CD4-positive, alpha-beta memory T cell (primary cell): ENCODE data around the gene MCMBP. TPM values are rescaled to one million over a fixed set of nuclear protein-coding genes. Genes with fewer than 3 reads are reported as not detected.

Source experiments
- CTCF ChIA-PET: fragments of 350-600 bp; sonication (Branson Sonifier 250); formaldehyde crosslinking; loops from one replicate; lab custom pipeline; 2021; ENCODE audit warnings: inconsistent platforms; ENCODE audit not compliant: partially characterized antibody; lab: Charles Lee
- POLR2A ChIA-PET: fragments of 350-600 bp; sonication (Branson Sonifier 250); formaldehyde crosslinking; loops from one replicate; lab custom pipeline; 2021; ENCODE audit not compliant: partially characterized antibody; lab: Charles Lee
- DNase-seq, 5 donors: peaks; one replicate each; pipeline versions ENCODE4 v3.0.0 to v3.0.0-alpha.2; 2020 to 2022; ENCODE audit warnings: mixed read lengths in 1 of 5
- H3K27ac ChIP-seq: one replicate; pipeline ENCODE4 v1.7.0; 2013; ENCODE audit warnings: low read depth, low read length
- H3K27me3 ChIP-seq: 2 replicates; pipeline ENCODE4 v1.7.0; 2013; ENCODE audit warnings: mild to moderate bottlenecking, low read length, moderate library complexity; ENCODE audit not compliant: insufficient read depth
- H3K36me3 ChIP-seq: 2 replicates; pipeline ENCODE4 v1.7.0; 2013; ENCODE audit warnings: mild to moderate bottlenecking, low read length, moderate library complexity; ENCODE audit not compliant: insufficient read depth
- H3K4me1 ChIP-seq: 2 replicates; pipeline ENCODE4 v1.7.0; 2013; ENCODE audit warnings: mild to moderate bottlenecking, low read length, moderate library complexity; ENCODE audit not compliant: insufficient read depth
- H3K4me3 ChIP-seq, 2 donors: one replicate each; pipeline ENCODE4 v1.7.0; 2013; ENCODE audit warnings: low read length in 2 of 2, mild to moderate bottlenecking in 1 of 2
- H3K9me3 ChIP-seq, 2 donors: one replicate each; pipeline ENCODE4 v1.7.0; 2013; ENCODE audit warnings: low read length in 2 of 2, control low read depth in 1 of 2; ENCODE audit not compliant: control insufficient read depth in 1 of 2
- H3K27ac Mint-ChIP-seq, 7 donors: one replicate each; pipeline ENCODE4 v1.8.0; 2020 to 2021; ENCODE audit warnings: mixed read lengths in 7 of 7, mild to moderate bottlenecking in 6 of 7, inconsistent platforms in 3 of 7, moderate library complexity in 3 of 7
- H3K27me3 Mint-ChIP-seq, 2 donors: one replicate each; pipeline ENCODE4 v1.8.0; 2020 to 2021; ENCODE audit warnings: mixed read lengths in 2 of 2
- H3K36me3 Mint-ChIP-seq, 2 donors: one replicate each; pipeline ENCODE4 v1.8.0; 2020 to 2021; ENCODE audit warnings: mixed read lengths in 2 of 2, inconsistent platforms in 1 of 2, mild to moderate bottlenecking in 1 of 2
- H3K4me1 Mint-ChIP-seq, 4 donors: one replicate each; pipeline ENCODE4 v1.8.0; 2020 to 2021; ENCODE audit warnings: mixed read lengths in 4 of 4, mild to moderate bottlenecking in 1 of 4
- H3K4me3 Mint-ChIP-seq, 8 donors: one replicate each; pipeline ENCODE4 v1.8.0; 2020 to 2021; ENCODE audit warnings: mixed read lengths in 8 of 8, mild to moderate bottlenecking in 7 of 8, moderate library complexity in 6 of 8, inconsistent platforms in 3 of 8
- H3K9me3 Mint-ChIP-seq, 8 donors: one replicate each; pipeline ENCODE4 v1.8.0; 2020 to 2021; ENCODE audit warnings: mixed read lengths in 8 of 8, mild to moderate bottlenecking in 5 of 8, inconsistent platforms in 3 of 8, moderate library complexity in 1 of 8
- intact Hi-C: fragments of 100-400 bp; cut with micrococcal nuclease; formaldehyde crosslinking; loops from one replicate; pipeline ENCODE4 v1.15.1; 2023
- polyA plus RNA-seq, 2 donors: library from polyadenylated mRNA; unstranded; fragments of 300-500 nt; fragmentation: Illumina TruSeq; gene quantifications; one replicate each; pipeline ENCODE4 v1.2.3, GENCODE V29; 2021
- total RNA-seq, 2 experiments: library from RNA; stranded (reverse); gene quantifications; one replicate each; pipeline ENCODE4 v1.2.3, GENCODE V29; 2021

MCMBP gene
- total and polyA plus RNA-seq, 4 experiments from 2014 or later = 54.8 to 70.5 (median 62.1) TPM

DNA sequence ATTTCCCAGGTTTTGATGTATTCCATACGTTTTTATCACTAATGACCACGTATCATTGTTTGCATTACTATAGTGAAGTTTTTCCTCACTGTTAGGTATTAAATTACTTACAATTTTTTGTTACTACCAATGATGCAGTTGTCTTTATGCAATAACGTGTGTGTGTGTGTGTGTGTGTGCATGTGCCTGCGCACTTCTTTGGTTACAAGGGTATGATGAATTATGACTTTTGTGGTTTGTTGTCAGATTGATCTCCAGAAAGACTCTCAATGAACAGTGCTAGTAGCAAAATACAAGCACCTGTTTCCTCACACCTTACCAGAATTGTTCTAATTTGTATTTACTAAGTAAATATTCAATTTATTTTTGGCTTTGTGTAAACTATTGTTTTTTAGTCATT, 51.5 kb downstream of the MCMBP start:
- H3K9me3 ChIP-seq = no peaks in the 10 kb centered on the region
- H3K36me3 ChIP-seq = no peaks in the 10 kb centered on the region
- H3K27ac ChIP-seq = no peak overlapping the region
- H3K4me1 ChIP-seq = no peaks in the 10 kb centered on the region
- no peak overlapping the region for H3K4me3 Mint-ChIP-seq
- H3K9me3 Mint-ChIP-seq = no peaks in the 10 kb centered on the region
- no peaks in the 10 kb centered on the region for H3K27me3 Mint-ChIP-seq
- CTCF ChIA-PET = no interaction called here
- DNase-seq = no peak
- H3K27me3 ChIP-seq = no peaks in the 10 kb centered on the region
- no peak overlapping the region for H3K27ac Mint-ChIP-seq
- no peaks in the 10 kb centered on the region for H3K4me1 Mint-ChIP-seq
- intact Hi-C loops = no loop called here
- H3K4me3 ChIP-seq = no peak overlapping the region
- peaks cover 18 to 19% of the 10 kb centered on the region in 2 donors for H3K36me3 Mint-ChIP-seq
- POLR2A ChIA-PET = no interaction called here

- Histone ChIP-seq H3K27ac (no peak overlapping the region), H3K36me3 (no peaks in the 10 kb centered on the region), H3K27me3 (no peaks in the 10 kb centered on the region), H3K9me3 (no peaks in the 10 kb centered on the region), H3K4me1 (no peaks in the 10 kb centered on the region), H3K4me3 (no peak overlapping the region)
- Mint-ChIP-seq H3K4me1 (no peaks in the 10 kb centered on the region), H3K27me3 (no peaks in the 10 kb centered on the region), H3K36me3 (peaks cover 23 to 31% of the 10 kb centered on the region in 2 donors), H3K27ac (peak overlapping the region in 1 of 7 donors; percentile 60), H3K9me3 (no peaks in the 10 kb centered on the region), H3K4me3 (peak overlapping the region in 2 of 8 donors; percentile 49 to 63)
- POLR2A ChIA-PET = interaction anchor here (0.6 kb wide), 1 partner anchor 56 kb away, joined by 3 read pairs; no protein-coding TSS in a partner anchor
- intact Hi-C loops = no loop called here
- no peak for DNase-seq
- CTCF ChIA-PET = interaction anchor here (0.8 kb wide), 1 partner anchor 42 kb away, joined by 3 read pairs; no protein-coding TSS in a partner anchor
Measured at GRCh38 chr10:119818889-119819270, 53.8 kb downstream of the MCMBP start.

DNA sequence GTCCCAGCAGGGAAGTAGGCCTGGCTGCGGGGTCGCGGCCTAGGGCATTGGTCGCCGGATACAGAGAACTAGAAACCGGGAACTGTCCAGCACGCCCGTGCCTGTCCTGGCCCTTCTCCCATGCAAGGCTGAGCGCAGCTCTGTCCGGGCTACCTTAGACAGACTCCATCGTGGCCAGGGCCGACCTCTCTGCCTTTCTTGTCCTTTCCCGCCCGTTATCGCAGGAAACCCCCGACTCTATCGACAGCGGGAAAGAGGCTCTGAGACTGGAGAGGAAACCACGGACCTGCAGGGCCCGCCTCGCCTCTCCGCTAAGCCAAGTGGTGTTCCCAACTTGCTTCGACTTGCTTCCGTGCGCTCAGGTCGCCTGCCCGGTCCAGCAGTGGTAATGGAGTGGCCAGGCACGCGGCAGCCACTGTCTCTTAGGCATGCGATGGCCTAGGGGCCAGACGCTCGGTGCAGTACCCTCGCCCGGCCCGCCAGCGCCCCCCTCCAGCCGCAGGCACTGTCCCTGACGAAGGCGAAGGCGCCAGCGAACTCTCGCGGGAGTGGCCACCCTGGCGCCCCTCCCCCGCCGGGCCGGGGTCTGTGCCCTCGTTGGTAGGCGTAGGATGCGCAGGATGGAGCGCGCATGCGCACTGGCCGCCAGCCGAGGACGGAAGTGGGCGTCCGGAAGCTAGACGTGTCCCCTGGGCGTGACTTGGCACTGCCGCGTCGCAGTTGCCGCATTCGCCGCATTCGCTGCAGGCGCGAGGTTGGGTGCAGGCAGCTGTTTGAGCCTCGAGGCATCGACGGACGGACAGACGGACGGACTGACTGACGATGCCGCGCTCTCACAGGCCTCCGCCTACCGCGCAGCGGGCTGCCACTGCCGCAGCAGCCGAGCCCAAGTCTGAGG, 54.4 kb downstream of the MCMBP start:
- Histone ChIP-seq H3K36me3 (no peaks in the 10 kb centered on the region), H3K9me3 (no peaks in the 10 kb centered on the region), H3K27me3 (no peaks in the 10 kb centered on the region), H3K27ac (no peak overlapping the region), H3K4me1 (no peaks in the 10 kb centered on the region), H3K4me3 (no peak overlapping the region)
- Mint-ChIP-seq H3K4me3 (peak overlapping the region in 1 of 8 donors; percentile 63), H3K36me3 (peaks cover 21 to 29% of the 10 kb centered on the region in 2 donors), H3K27ac (no peak overlapping the region), H3K27me3 (no peaks in the 10 kb centered on the region), H3K9me3 (no peaks in the 10 kb centered on the region), H3K4me1 (no peaks in the 10 kb centered on the region)
- POLR2A ChIA-PET = interaction anchor here (0.6 kb wide), 1 partner anchor 56 kb away, joined by 3 read pairs; no protein-coding TSS in a partner anchor
- intact Hi-C loops = no loop called here
- CTCF ChIA-PET = interaction anchor here (0.8 kb wide), 1 partner anchor 43 kb away, joined by 3 read pairs; no protein-coding TSS in a partner anchor
- DNase-seq = peak in 4 of 5 donors; percentile 6 to 48 (median 23)

GRCh38 chr10:119815671-119816070, 57.0 kb downstream of the MCMBP start:
- Mint-ChIP-seq H3K9me3 (no peaks in the 10 kb centered on the region), H3K36me3 (peaks cover 20 to 32% of the 10 kb centered on the region in 2 donors), H3K4me3 (no peak overlapping the region), H3K27ac (no peak overlapping the region), H3K27me3 (no peaks in the 10 kb centered on the region), H3K4me1 (no peaks in the 10 kb centered on the region)
- Histone ChIP-seq H3K27me3 (no peaks in the 10 kb centered on the region), H3K27ac (no peak overlapping the region), H3K36me3 (no peaks in the 10 kb centered on the region), H3K9me3 (no peaks in the 10 kb centered on the region), H3K4me3 (no peak overlapping the region), H3K4me1 (no peaks in the 10 kb centered on the region)
- intact Hi-C loops = no loop called here
- DNase-seq = no peak
- CTCF ChIA-PET = no interaction called here
- POLR2A ChIA-PET = no interaction called here

GRCh38 chr10:119812684-119813083, 60.0 kb downstream of the MCMBP start:
- CTCF ChIA-PET = interaction anchor here (0.7 kb wide), 1 partner anchor 78 kb away, joined by 3 read pairs; no protein-coding TSS in a partner anchor

GRCh38 chr10:119811122-119811521, 61.5 kb downstream of the MCMBP start:
- intact Hi-C loops = no loop called here
- no peak overlapping the region for H3K4me3 ChIP-seq
- no peak for DNase-seq
- H3K27ac ChIP-seq = no peak overlapping the region
- POLR2A ChIA-PET = no interaction called here
- no peaks in the 10 kb centered on the region for H3K27me3 ChIP-seq
- no peaks in the 10 kb centered on the region for H3K4me1 ChIP-seq
- no peaks in the 10 kb centered on the region for H3K36me3 ChIP-seq
- Mint-ChIP-seq H3K4me1 (peaks cover 0 to 7% (median 0%) of the 10 kb centered on the region in 4 donors), H3K27me3 (no peaks in the 10 kb centered on the region), H3K36me3 (peaks cover 19 to 20% of the 10 kb centered on the region in 2 donors), H3K9me3 (no peaks in the 10 kb centered on the region), H3K27ac (no peak overlapping the region), H3K4me3 (no peak overlapping the region)
- H3K9me3 ChIP-seq = no peaks in the 10 kb centered on the region
- CTCF ChIA-PET = interaction anchor here (0.9 kb wide), 1 partner anchor 50 kb away, joined by 3 read pairs; no protein-coding TSS in a partner anchor

More at GRCh38 chr10:119812684-119813083, 60.0 kb downstream of the MCMBP start:
- Mint-ChIP-seq H3K4me3 (no peak overlapping the region), H3K27me3 (no peaks in the 10 kb centered on the region), H3K27ac (peak overlapping the region in 1 of 7 donors; percentile 68), H3K9me3 (no peaks in the 10 kb centered on the region), H3K4me1 (peaks cover 0 to 7% (median 0%) of the 10 kb centered on the region in 4 donors), H3K36me3 (peaks cover 22 to 28% of the 10 kb centered on the region in 2 donors)
- no peak for DNase-seq
- no peaks in the 10 kb centered on the region for H3K27me3 ChIP-seq
- H3K4me1 ChIP-seq = no peaks in the 10 kb centered on the region
- no peak overlapping the region for H3K4me3 ChIP-seq
- intact Hi-C loops = no loop called here
- no peaks in the 10 kb centered on the region for H3K9me3 ChIP-seq
- POLR2A ChIA-PET = no interaction called here
- H3K27ac ChIP-seq = no peak overlapping the region
- H3K36me3 ChIP-seq = no peaks in the 10 kb centered on the region
